KMS-11 (cell line): ENCODE measurements around the gene TCEAL8.

ENCODE experiments used
- H2AFZ ChIP-seq: fragments of 200-600 bp; sonication (generic); 2 replicates; pipeline ENCODE4 v1.6.1; 2016; ENCODE audit warnings: antibody characterized with exemption, mixed run types, low read depth
- H3K27ac ChIP-seq: fragments of 200-600 bp; sonication (generic); 2 replicates; pipeline ENCODE4 v1.6.1; 2016; ENCODE audit warnings: mild to moderate bottlenecking, mixed run types
- H3K27me3 ChIP-seq: fragments of 200-600 bp; sonication (generic); 2 replicates; pipeline ENCODE4 v1.6.1; 2017; ENCODE audit warnings: mild to moderate bottlenecking, low read depth, mixed run types, moderate library complexity; ENCODE audit not compliant: insufficient read depth
- H3K36me3 ChIP-seq: fragments of 200-600 bp; sonication (generic); 2 replicates; pipeline ENCODE4 v1.6.1; 2017; ENCODE audit warnings: mild to moderate bottlenecking, mixed run types; ENCODE audit not compliant: insufficient read depth
- H3K4me1 ChIP-seq: fragments of 200-600 bp; sonication (generic); 2 replicates; pipeline ENCODE4 v1.6.1; 2016; ENCODE audit warnings: mild to moderate bottlenecking, low read depth, mixed run types; ENCODE audit not compliant: poor library complexity, severe bottlenecking
- H3K4me2 ChIP-seq: fragments of 200-600 bp; sonication (generic); 2 replicates; pipeline ENCODE4 v1.7.0; 2016; ENCODE audit warnings: mild to moderate bottlenecking, mixed run types
- H3K4me3 ChIP-seq: fragments of 200-600 bp; sonication (generic); IDR thresholded peaks from 2 replicates; pipeline ENCODE4 v1.6.1; 2017; ENCODE audit warnings: low read depth, low read length, mixed read lengths; ENCODE audit not compliant: insufficient read depth
- H3K79me2 ChIP-seq: fragments of 200-600 bp; sonication (generic); 2 replicates; pipeline ENCODE4 v1.6.1; 2016; ENCODE audit warnings: low read depth, mixed run types; ENCODE audit not compliant: insufficient read depth
- H3K9ac ChIP-seq: fragments of 200-600 bp; sonication (generic); 2 replicates; pipeline ENCODE4 v1.6.1; 2016; ENCODE audit warnings: mild to moderate bottlenecking, mixed run types
- H4K20me1 ChIP-seq: fragments of 200-600 bp; sonication (generic); 2 replicates; pipeline ENCODE4 v1.6.1; 2016; ENCODE audit warnings: mild to moderate bottlenecking, mixed run types; ENCODE audit not compliant: insufficient read depth
- CTCF ChIP-seq: fragments of 200-600 bp; sonication (generic); conservative IDR thresholded peaks from 2 replicates; pipeline ENCODE4 v1.6.1; 2017; ENCODE audit warnings: low read depth, mild to moderate bottlenecking, antibody characterized with exemption, low read length, moderate library complexity, mixed read lengths

TCEAL8 gene

GRCh38 chrX:103256651-103257050, 1.7 kb upstream of the TCEAL8 start:
- H3K27ac ChIP-seq, result no peak overlapping the region
- H3K36me3 ChIP-seq, result no peaks in the 10 kb centered on the region
- peaks cover 7% of the 10 kb centered on the region for H3K4me1 ChIP-seq
- no peak overlapping the region for H2AFZ ChIP-seq
- no peak overlapping the region for H3K9ac ChIP-seq
- TF ChIP-seq CTCF, result no peak
- H3K27me3 ChIP-seq, result no peaks in the 10 kb centered on the region
- no peaks in the 10 kb centered on the region for H3K79me2 ChIP-seq
- no peaks in the 10 kb centered on the region for H4K20me1 ChIP-seq
- no peak overlapping the region for H3K4me2 ChIP-seq
- no peak overlapping the region for H3K4me3 ChIP-seq

GRCh38 chrX:103254171-103254824, 657 bp downstream of the TCEAL8 start:
- Histone ChIP-seq H3K79me2 (no peaks in the 10 kb centered on the region), H4K20me1 (no peaks in the 10 kb centered on the region), H3K4me3 (no peak overlapping the region), H3K27me3 (no peaks in the 10 kb centered on the region), H3K4me2 (peak overlapping the region; percentile 93), H3K4me1 (peaks cover 7% of the 10 kb centered on the region), H3K27ac (peak overlapping the region; percentile 44; the same call in 1 of the 2 replicates), H2AFZ (peak overlapping the region; percentile 100), H3K36me3 (no peaks in the 10 kb centered on the region), H3K9ac (peak overlapping the region; percentile 71; the same call in 1 of the 2 replicates)
- TF ChIP-seq CTCF, result no peak

GRCh38 chrX:103253608-103254007, 1.3 kb downstream of the TCEAL8 start:
- Histone ChIP-seq H3K36me3 (no peaks in the 10 kb centered on the region), H3K4me2 (peak overlapping the region; percentile 93; the same call in 1 of the 2 replicates), H3K9ac (no peak overlapping the region), H3K4me3 (no peak overlapping the region), H3K27ac (no peak overlapping the region), H2AFZ (no peak overlapping the region), H3K4me1 (peaks cover 13% of the 10 kb centered on the region), H4K20me1 (no peaks in the 10 kb centered on the region), H3K79me2 (no peaks in the 10 kb centered on the region), H3K27me3 (no peaks in the 10 kb centered on the region)
- TF ChIP-seq CTCF, result no peak

- H3K9ac ChIP-seq, result no peak overlapping the region
- no peaks in the 10 kb centered on the region for H3K27me3 ChIP-seq
- TF ChIP-seq CTCF, result no peak
- H3K4me1 ChIP-seq, result peaks cover 15% of the 10 kb centered on the region
- H3K36me3 ChIP-seq, result no peaks in the 10 kb centered on the region
- H3K79me2 ChIP-seq, result no peaks in the 10 kb centered on the region
- H3K4me3 ChIP-seq, result no peak overlapping the region
- no peaks in the 10 kb centered on the region for H4K20me1 ChIP-seq
- H2AFZ ChIP-seq, result no peak overlapping the region
- no peak overlapping the region for H3K27ac ChIP-seq
- no peak overlapping the region for H3K4me2 ChIP-seq
Observed at GRCh38 chrX:103250977-103251376, 4.0 kb downstream of the TCEAL8 start.
